Renal cortical epithelial cell (primary cell): ENCODE data around the gene SDK2. TPM values are rescaled to one million over a fixed set of nuclear protein-coding genes. Genes with fewer than 3 reads are reported as not detected.
"Not testable (repeated sequence)": the region's sequence is repeated elsewhere in the genome, so short reads cannot be mapped to it uniquely, and the experiment has no call there.

Experiments used
- DNase-seq: peaks from one replicate; pipeline ENCODE4 v3.0.0-alpha.2; 2011; ENCODE audit warnings: low read depth
- total RNA-seq: library from RNA; depleted of rRNA; stranded (reverse); fragments of >200 nt; gene quantifications from 2 replicates; pipeline ENCODE4 v1.2.3, GENCODE V29; 2014

Gene SDK2
- total RNA-seq, 1 donor from 2014 or later, result 0.10 TPM

- DNase-seq, result peak; percentile 9
These were observed 300.3 kb downstream of the SDK2 start for GRCh38 chr17:73343739-73344454.

- peak; percentile 33 for DNase-seq
These were observed 301.0 kb downstream of the SDK2 start for GRCh38 chr17:73343168-73343634.

- peak; percentile 42 for DNase-seq
These were observed 301.6 kb downstream of the SDK2 start for GRCh38 chr17:73342541-73343167.

GRCh38 chr17:73342050-73342522 lies 302.2 kb downstream of the SDK2 start:
- peak; percentile 93 for DNase-seq

GRCh38 chr17:73341350-73342049 lies 302.7 kb downstream of the SDK2 start:
- DNase-seq, result no peak

- peak; percentile 99 for DNase-seq
These were observed 304.1 kb downstream of the SDK2 start for GRCh38 chr17:73340093-73340596.

- DNase-seq, result no peak
These were observed 305.6 kb downstream of the SDK2 start for GRCh38 chr17:73338566-73339197.

GRCh38 chr17:73338050-73338521 lies 306.2 kb downstream of the SDK2 start:
- no peak for DNase-seq

GRCh38 chr17:73337330-73337710 lies 306.9 kb downstream of the SDK2 start:
- no peak for DNase-seq

- DNase-seq, result no peak
These were observed 307.6 kb downstream of the SDK2 start for GRCh38 chr17:73336408-73337329.

- no peak for DNase-seq
These were observed 308.4 kb downstream of the SDK2 start for GRCh38 chr17:73335591-73336407.

GRCh38 chr17:73334771-73335513 lies 309.3 kb downstream of the SDK2 start:
- no peak for DNase-seq

GRCh38 chr17:73333445-73333844 lies 310.8 kb downstream of the SDK2 start:
- DNase-seq, result not testable (repeated sequence)

GRCh38 chr17:73331060-73331459 lies 313.2 kb downstream of the SDK2 start:
- no peak for DNase-seq

GRCh38 chr17:73327676-73328075 lies 316.6 kb downstream of the SDK2 start:
- DNase-seq, result no peak

- peak; percentile 52 for DNase-seq
These were observed 318.8 kb downstream of the SDK2 start for GRCh38 chr17:73325527-73325842.

- DNase-seq, result no peak
These were observed 319.3 kb downstream of the SDK2 start for GRCh38 chr17:73324711-73325526.

GRCh38 chr17:73324160-73324475 lies 320.1 kb downstream of the SDK2 start:
- DNase-seq, result no peak
